ENCODE measurements around the gene DOK6. TPM values are rescaled to one million over a fixed set of nuclear protein-coding genes. Genes with fewer than 3 reads are reported as not detected.
"Not testable (repeated sequence)": the region's sequence is repeated elsewhere in the genome, so short reads cannot be mapped to it uniquely, and the experiment has no call there.

DOK6 gene
- polyA plus RNA-seq, 5 donors: 7.6 to 17.5 (median 13.6) TPM

DNA sequence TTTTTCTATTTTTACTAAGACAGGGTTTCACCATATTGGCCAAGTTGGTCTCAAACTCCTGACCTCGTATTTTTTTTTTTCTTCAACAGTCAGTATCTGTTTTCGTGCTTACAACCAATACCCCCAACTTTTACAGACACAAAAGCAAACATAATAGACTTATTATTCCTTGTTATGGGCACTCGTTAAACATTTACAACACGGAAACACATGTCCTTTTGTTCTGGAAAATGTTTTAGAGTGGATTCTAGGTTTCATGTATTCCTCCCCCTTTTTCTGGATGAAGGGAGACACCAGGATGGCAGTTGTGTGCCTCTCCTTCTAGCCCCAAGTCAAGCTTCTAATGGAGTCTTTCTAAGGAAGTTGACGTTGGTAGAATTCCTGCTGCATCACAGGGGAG lies 458.2 kb downstream of the DOK6 start:
- DNase-seq: no peak

DNA sequence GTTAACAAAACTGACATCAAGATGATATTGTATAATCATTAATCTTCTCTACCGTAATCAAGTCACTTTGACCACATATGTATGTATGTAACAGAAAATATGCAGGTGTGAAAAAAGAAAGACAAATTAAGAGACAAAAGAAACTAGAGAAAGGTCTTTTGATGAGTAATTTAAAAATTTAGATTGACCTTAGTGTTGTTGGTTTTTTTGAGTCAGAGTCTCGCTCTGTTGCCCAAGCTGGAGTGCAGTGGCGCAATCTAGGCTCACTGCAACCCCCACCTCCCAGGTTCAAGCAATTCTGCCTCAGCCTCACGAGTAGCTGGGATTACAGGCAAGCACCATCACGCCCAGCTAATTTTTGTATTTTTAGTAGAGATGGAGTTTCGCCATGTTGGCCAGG lies 464.1 kb downstream of the DOK6 start:
- not testable (repeated sequence) for DNase-seq

GRCh38 chr18:69865776-69866175 lies 465.1 kb downstream of the DOK6 start:
- no peak for DNase-seq

- DNase-seq: no peak
Measured at GRCh38 chr18:69866212-69866611, 465.5 kb downstream of the DOK6 start.

- no peak for DNase-seq
Measured at GRCh38 chr18:69870736-69871135, 470.0 kb downstream of the DOK6 start.

DNA sequence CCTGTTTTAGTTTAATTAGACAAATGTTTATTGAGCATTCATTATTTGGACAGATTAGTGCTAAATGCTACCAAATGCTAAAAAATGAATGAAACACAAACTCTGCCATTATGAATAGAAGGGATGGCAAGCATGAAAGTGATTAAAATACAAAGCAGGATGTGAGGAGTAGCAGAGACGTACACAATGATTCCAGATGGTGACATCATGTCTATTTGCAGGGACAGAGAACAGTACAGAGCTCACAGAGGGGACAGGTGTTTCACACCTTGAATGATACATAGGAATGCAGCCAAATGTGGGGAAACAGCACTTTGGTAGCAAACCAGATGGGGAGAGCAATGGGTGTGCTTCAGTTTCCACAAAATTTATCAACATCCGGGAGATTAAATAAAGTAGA lies 470.7 kb downstream of the DOK6 start:
- no peak for DNase-seq

- DNase-seq: no peak
Measured at GRCh38 chr18:69872661-69873060, 472.0 kb downstream of the DOK6 start.

- DNase-seq: no peak
Measured at GRCh38 chr18:69874058-69874457, 473.4 kb downstream of the DOK6 start.

GRCh38 chr18:69876490-69876889 lies 475.8 kb downstream of the DOK6 start:
- no peak for DNase-seq

- no peak for DNase-seq
Measured at GRCh38 chr18:69878213-69878933, 477.7 kb downstream of the DOK6 start.

- not testable (repeated sequence) for DNase-seq
Measured at GRCh38 chr18:69879051-69879450, 478.4 kb downstream of the DOK6 start.

DNA sequence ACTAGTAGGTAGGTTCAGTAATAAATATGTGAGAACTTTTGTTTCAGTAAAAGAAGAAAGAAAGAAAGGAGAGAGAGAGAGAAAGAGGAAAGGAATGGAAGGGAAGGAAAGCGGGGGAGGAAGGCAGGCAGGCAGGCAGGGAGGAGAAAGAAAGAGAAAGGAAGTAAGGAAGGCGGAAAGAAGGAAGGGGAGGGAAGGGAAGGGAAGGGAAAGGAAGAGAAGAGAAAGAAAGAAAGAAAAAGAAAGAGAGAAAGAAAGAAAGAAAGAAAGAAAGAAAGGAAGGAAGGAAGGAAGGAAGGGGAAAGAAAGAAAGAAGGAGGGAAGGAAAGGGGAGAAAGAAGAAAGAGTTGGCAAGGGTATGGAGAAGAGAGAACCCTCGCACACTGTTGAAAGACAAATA lies 479.4 kb downstream of the DOK6 start:
- no peak for DNase-seq

DNA sequence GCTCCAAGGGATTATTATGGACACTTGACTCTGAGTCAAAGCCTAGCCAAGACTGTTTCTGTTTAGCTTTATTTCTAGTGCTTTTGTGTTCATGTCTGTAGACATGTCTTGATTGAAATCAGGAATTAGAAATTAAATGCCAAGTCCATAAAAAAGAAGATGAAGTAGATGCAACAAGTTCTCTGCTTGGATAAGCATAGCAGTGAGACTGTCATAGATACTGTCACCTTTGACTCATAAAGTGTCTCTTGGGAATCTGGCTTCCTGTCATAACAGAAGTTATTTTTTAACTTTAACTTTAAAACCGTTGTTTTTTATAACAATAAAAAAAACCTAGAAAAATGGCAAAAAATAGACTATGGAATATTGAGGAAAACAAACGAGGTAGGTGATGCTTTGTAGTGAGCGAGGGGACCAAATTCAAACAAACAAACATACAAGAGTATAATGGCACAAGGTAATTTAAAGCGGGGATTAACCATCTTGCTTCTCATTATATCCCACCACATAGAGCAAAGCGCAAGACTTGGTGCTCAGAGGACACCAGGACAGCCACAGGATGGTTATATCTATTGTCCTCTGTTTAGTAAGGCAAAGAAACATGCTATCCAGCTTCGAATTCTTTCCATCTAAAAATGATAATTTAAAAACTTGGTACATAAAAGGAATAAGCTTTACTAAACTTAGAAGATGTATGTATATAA lies 482.4 kb downstream of the DOK6 start:
- DNase-seq: no peak

GRCh38 chr18:69883781-69884180 lies 483.1 kb downstream of the DOK6 start:
- no peak for DNase-seq

DNA sequence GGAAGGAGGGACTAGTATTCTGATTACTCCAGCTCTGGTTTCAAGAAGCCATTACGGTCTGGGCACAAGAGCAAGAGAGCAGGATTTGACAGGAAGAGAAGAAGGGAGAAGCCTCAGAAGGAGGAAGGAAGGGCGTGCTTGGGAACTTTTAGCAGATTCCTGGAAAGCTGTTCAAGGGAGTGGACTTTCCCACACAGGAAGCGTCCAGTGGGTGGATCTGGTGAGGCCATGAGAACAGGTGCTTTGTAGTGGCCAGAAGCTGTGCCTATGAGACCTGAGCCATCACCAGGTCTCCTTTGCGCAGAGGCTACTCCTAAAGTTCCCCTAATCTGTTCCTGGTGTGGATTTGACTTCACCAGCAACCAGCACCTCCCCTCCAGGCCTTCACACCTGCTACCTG lies 484.7 kb downstream of the DOK6 start:
- no peak for DNase-seq

DNA sequence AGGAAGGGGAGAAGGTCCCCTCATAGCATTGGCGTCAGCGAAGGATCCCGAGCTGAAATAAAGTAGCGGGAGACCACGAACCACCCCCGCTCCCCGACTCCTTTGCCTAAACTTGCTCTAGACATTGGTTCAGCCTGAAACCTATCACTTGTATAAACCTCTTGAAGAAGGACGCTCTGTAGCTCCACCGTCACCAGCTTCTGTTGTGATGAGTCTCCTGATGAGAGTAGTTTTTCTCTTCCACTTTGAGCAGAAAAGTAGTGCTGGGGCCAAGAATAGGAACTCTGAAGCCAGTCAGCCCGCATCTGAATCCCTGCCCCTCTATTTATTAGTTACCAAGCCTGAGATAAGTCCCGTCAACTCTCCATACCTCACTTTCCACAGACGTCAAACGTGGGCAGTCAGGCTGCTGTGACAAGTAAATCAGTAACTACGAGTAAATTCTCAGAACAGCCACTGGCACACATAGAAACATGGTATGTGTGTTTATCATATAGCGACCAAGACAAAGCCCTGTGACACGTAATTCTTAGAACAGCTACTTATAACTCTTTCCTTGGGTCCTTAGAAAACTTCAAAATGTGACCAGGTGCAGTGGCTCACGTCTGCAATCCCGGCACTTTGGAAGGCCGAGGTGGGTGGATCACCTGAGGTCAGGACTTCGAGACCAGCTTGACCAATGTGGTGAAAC lies 485.3 kb downstream of the DOK6 start:
- no peak for DNase-seq

DNA sequence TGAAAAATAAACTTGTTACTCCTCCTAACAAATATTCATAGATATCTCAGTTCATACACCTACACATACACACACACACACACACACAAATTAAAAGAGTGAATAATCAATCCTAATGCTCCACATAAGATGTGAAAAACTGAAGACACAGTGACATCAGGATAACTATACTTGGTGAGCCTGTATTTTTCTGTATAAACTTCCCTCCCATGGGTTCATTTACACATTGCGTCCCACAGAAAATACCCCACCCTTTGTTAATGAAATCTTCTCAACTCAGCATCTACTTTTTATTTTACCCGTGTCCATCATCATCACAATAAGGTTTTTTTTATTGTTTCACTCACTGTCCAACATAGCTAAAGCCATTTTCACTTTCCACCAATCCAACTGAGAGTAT lies 486.6 kb downstream of the DOK6 start:
- DNase-seq: no peak

GRCh38 chr18:69889009-69889408 lies 488.3 kb downstream of the DOK6 start:
- DNase-seq: no peak

DNA sequence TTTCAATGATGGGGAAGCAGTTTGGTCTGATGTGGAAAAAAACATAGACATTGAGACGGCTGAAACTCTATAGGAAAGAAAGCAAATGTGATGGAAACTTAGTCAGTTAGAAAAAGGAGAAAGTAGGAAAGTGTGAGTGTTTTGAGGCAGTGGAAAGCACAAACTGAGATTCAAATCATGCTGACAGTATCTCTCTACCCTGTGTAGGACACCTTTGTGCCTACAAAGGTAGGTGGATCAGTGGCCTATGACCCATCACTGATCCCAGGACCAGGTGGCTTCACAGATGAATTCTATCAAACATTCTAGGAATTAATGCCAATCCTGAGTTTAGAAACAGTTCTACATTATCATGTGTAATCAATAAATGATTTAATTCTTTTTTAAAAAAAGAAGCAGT lies 489.9 kb downstream of the DOK6 start:
- DNase-seq: no peak

- DNase-seq: no peak
Measured at GRCh38 chr18:69894467-69894866, 493.8 kb downstream of the DOK6 start.

DNA sequence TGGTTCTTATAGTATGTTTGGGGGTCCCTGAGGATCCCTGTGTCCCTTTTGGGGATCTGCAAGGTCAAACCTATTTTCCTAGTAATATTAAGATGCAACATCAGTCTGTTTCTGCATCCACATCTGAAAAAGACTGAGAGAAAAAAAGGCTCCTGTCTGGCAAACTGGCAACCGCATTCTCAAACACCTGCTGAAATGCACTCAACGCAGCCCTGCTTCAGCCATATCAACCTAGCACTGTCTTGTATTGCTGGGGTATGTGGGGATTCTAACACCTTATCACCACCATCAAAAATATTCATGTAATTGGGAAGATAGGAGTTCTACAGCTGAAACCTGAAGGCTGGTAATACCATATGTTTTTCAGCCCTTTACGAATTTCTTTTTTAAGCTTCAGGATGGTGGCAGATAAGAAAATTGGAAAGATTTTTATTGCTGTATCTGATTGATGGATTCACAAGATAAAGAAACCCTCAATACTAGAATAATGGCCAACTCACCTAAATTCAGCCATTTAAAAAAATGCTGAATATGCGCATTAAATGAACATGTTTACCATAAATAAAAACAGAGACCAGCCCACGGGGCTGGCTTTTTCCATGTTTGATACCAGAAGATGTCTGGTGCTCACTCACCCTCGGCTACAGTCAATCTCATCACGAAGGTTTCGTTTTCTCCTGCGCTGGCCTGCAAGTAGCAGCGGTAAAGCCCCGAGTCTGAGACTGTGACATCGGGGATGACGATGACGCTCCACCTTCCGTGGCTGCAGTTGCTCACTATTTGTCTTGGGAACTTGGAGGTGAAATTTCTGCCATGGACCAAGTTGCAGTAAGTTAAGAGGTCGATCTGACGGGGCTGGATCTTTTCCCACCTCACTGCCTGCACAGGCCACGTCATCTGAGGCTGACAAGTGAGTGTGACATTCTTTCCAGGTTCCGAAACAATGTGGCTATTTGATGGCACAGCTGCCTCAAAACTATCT lies 494.7 kb downstream of the DOK6 start:
- DNase-seq: no peak

All from right lung (tissue), 5 donors.